SW 1271 (cell line): ENCODE measurements around the gene ERICH6B.

Source experiments
- DNase-seq, 2 experiments: peaks; one replicate each; lab custom pipeline; 2025; lab: John Stamatoyannopoulos, UW

ERICH6B gene

DNA sequence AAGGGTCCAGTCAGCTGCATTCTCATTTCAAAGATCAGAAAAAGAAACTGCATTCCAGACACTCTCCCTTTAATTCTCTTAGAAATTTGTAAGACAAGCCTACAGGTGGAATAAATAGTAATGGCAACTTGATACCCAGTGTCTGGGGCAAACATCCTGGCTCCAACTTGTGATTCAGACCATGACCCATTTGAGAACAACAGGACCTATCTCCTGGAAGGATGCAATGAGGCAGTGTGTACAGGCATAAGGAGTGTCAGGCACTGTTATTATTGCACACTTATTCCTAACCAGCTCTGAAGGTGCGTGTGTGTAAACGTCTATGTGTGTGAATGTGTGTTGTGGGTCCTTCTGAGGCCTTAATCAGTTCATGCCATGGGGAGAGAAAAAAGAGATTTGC, 13.9 kb downstream of the ERICH6B start:
- no peak for DNase-seq

DNA sequence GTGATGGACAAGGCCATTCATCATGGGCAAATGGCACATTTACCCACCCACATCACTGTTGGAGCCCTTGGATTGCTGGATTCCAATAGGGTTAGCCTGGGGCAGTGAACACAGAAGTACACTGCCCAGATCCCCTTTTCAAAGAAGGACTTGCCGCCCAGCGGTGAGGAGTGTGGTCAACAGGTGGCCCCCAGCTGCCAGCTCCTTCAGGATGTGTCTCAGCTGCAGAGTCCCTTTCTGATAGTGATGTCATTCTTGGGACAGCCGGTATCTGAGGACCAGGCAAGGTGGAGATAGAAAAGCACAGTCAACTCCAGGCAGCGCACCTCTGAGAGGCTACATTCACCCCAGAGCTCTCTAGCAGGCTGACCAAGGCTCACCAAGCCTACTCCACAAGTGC, 16.9 kb downstream of the ERICH6B start:
- no peak for DNase-seq

DNA sequence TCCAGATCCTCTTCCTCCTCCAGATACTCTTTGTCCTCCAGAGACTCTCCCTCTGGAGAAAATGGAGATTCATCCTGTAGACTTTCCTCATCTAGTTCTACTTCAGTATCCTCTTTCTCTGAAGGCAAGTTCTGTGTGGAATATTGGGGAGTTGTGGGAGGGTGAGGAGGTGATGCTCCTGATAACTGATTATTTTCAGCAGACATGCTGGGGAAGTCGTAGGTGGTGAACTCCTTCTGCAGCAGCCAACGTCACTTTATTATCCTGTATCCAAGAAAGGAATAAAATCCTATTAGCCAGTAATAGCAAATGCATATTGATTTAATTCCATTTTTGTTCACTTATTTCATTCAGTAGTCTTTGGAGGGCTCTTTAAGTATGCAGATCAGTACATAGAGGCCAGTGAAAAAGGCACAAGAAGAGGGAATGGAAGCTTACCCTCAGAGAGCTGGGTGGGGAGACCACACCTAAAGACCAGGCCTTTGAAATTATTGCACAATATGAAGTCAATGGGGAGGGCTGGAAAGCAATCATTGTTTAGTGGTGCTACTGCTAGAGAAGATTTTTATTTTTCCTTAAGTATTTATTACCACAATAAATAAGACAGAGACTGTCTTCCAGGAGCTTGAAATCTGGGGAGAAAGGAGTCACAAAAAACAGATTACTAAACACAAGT, 18.6 kb downstream of the ERICH6B start:
- DNase-seq: no peak

DNA sequence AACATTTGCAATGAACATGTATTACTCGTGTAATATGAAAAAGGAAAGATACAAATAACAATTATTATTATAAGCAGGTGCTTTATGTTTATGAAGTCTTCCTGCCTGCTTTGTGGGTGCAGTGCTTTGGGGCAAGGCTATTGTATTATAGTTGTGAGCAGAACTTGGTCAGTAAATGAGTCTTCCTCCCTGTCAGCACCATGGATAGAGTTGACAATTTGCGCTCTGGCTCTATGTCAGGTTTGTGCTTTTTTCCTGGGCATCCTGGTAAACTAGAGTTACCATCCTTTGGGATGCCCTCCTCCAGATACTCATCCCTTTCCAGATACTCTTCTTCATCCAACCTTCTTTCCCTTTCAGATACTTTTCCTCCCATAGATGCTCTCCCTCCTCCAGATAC, 19.6 kb downstream of the ERICH6B start:
- no peak for DNase-seq

- no peak for DNase-seq
These were observed 20.8 kb downstream of the ERICH6B start for GRCh38 chr13:45594764-45595163.

DNA sequence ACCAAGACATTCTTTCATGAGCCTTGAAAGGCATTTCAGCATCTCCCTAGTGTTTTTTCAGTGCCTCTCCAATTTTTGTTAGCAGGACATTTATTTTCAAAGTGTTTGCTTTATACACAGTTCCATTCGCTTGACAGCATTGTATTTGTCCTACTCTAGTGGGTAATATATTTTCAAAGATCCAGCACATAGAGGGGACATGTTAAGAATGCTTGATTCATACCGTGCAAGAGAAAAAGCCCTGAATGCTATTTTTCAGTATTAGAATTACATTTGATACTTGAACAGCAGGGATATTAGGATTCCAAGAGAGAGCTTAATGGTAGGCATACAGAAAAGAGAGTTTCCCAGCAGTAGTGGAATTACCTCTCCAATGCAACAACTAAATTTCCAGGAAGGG, 21.3 kb downstream of the ERICH6B start:
- no peak for DNase-seq

DNA sequence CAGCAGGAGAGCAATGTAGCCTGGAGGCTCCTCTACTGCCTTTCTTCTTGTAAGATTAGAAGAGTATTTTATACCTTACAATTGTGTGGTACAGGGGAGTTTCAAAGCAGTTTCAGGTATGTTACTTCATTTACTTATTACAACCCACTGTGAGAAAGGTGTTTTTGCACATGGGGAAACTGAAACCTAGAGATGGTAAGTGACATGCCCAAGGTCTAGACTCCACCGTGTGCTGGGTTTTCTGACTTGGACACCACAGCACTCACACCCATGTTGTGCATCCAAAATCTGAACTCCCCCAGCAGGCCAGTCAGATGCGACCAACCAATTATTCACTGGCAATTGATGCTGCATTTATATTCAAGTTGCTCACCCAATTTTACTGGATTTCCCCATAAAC, 22.8 kb downstream of the ERICH6B start:
- no peak for DNase-seq

- DNase-seq: no peak
These were observed 25.5 kb downstream of the ERICH6B start for GRCh38 chr13:45590066-45590465.

- no peak for DNase-seq
These were observed 27.6 kb downstream of the ERICH6B start for GRCh38 chr13:45587897-45588296.

DNA sequence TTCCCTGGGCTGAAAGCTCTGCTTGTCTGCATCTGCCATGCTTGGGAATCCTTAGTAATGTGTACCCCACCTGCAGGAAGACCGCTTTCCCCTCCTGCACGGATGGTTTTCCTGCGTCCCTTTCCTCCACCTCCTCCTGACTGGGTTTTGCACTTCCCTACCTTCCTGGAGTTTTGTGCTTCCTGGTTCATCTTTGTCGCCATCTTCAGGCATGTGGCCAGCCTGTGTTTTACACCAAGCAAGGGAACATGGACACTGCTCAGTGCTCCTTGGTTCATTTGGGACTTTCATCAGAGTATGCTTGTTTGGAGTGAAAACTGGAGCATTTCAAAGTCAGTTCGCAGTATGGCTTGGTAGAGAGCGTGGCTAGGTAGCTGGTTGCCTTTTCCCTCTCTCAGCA, 30.7 kb downstream of the ERICH6B start:
- DNase-seq: no peak

DNA sequence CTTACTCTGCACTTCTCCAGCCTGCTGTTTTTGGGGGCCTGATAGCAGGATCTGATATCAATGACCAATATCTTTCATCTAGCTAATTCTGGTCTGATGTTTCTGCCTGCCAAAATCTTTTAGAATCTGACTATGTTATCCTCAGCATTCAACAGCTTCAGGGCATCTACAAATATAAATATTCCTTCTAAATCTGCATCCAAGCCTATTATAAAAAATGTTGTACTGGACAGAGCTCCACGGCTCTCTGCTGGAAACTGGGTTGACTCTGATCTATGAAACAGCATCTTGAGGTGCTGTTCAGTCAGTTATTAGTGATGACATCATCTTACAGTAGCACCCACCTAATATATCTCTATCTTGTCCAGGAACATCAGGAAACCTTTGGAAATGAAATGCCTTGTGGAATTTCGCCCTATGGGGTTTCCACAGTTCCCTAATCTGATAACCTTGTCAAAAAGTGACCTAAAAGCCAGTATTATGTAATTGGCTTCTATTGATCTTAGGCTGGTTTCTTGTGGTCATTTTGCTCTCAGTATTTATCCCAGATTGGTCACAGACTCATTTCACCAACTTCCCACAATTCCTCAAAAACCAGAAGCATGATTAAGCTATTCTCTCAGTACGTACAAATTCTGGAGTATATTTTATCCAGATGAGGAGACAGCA, 33.0 kb downstream of the ERICH6B start:
- no peak for DNase-seq

DNA sequence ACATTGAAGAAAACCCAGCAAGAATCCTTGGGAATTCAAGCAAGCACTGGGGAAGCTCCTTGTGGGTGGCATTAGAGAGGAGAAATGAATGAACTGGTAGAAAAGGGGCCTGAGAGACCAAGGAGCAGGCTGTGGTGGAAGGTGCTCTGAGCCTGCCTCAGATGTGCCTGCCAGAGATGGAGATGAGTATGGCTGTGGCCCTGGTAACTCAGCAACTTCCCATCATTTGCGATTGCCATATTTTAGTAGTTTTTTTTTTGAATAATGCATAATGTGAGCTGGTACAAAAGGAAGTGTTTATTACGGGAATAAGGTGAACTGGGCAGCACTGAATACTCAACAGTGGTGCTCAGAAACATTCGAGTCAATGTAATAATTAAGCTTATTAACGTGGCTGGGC, 39.1 kb downstream of the ERICH6B start:
- no peak for DNase-seq

DNA sequence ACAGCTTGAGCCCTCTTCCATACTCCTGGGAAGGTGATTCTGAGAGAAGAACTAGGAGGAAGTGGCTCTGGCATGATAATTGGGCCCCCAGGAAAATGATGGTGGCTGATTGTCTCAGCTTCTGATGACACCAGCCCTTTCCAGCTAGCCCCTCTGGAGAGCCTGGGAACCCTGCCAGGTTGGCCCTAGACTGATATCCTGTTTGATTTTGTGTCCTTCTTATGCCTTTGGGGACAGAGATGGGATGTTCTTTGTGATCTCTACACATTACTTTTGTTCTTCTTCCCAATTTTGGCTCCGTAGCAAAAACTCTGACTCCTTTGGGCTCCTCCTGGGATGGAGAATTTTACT, 39.7 kb downstream of the ERICH6B start:
- no peak for DNase-seq

GRCh38 chr13:45575146-45575829, 40.3 kb downstream of the ERICH6B start:
- DNase-seq: no peak

GRCh38 chr13:45565331-45565730, 50.2 kb downstream of the ERICH6B start:
- no peak for DNase-seq

- DNase-seq: no peak
These were observed 51.3 kb downstream of the ERICH6B start for GRCh38 chr13:45564133-45564776.

DNA sequence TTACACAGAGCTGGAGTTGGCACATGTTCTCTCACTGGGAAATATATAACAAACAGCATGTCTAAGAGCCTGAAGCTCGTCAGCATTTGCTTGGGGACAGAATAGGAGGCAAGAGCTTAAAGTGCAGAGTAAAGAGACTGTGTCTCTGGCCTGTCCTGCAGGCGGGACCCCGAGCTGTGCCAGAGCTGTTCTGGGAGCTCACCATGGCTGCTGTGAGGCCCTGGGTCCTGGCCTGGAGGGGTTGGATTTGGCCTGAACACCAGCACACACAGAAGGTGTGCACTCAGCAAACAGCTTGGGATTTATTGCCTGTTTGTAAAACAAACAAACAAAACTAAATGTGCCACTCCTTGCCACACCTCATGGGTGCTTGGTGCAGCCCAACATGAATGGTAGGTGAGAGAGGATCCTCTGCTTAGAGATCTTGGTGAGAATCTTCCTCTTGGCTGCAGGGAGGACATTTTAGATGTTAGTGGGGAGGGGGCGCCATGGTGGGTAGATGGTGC, 60.9 kb downstream of the ERICH6B start:
- no peak for DNase-seq

- DNase-seq: no peak
These were observed 67.3 kb downstream of the ERICH6B start for GRCh38 chr13:45548281-45548680.

DNA sequence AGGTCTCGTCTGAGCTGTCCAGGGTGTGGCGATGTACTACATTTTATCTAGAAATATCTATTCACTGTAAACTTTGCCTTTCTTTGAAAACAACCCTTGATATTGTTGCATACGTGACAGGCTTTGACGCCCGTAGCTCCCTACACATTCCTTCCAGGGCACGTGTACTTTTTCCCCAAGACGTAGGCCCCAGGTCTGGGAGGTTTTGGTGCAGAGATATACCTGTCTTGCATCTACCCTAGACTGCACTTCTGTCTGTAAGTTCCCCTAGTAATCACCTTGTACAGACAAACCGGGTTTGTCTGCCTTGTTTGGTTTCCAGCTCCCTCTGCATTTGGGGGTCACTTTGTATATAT, 69.2 kb downstream of the ERICH6B start:
- no peak for DNase-seq

- no peak for DNase-seq
These were observed 69.7 kb downstream of the ERICH6B start for GRCh38 chr13:45545686-45546409.

DNA sequence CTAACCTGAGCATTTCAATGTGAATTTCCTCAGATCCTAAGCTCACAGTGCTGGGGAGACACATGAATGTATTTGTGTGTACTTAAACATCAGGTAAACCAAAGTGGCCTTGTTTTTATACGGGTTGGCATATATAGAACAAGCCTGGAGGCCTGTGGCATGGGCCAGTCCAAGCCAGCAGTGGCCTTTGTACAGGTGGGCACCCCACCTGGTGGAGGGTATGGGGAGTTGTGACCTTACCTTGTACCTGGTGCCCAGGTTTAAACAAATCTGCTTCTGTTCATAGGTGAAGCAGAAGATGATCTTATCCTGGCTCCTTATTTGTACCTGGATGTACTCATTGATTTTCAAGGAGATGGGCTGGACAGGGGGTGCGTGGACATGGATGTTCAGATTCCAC, 71.0 kb downstream of the ERICH6B start:
- no peak for DNase-seq

DNA sequence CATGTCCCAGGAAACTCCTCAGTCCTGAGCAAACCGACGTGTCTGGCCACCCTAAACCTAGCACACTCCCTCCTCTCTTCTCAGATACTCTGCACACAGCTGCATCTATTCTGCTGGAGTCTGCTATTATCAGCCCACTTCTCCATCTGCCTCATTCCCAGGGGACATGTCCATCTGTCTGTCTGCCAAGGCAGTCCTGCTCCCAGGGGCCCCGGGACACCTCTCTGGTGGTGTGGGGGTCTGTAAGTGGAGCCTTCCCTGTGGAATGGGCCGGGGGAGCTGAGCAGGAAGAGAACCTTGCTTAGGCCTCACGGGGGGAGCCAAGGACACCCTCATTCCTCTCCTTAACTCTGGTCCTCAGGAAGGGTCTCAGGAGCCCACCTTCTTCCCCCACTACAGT, 72.7 kb downstream of the ERICH6B start:
- no peak for DNase-seq
